HepG2 (cell line): ENCODE data around the gene VARS2. TPM values are rescaled to one million over a fixed set of nuclear protein-coding genes. Genes with fewer than 3 reads are reported as not detected.

ENCODE experiments used
- ATAC-seq: fragments of 200-7000 bp; cut with Tn5 transposase; 3 replicates; pipeline ENCODE4 v1.9.1; 2020; ENCODE audit warnings: mild to moderate bottlenecking, moderate library complexity
- BruUV-seq: library from RNA; stranded (reverse); fragments of 400-500 nt; replicated peaks from 2 replicates; lab custom pipeline; 2021; lab: Mats Ljungman, UMichigan
- CTCF ChIA-PET: fragments of 300-600 bp; formaldehyde crosslinking; extraction: SDS; loops from one replicate; lab custom pipeline; 2021; ENCODE audit warnings: low total read pairs, inconsistent platforms, low intra/inter-chr PET ratio; lab: Yijun Ruan, JAX
- POLR2A ChIA-PET: fragments of 350-600 bp; sonication (Branson Sonifier 250); formaldehyde crosslinking; loops from one replicate; lab custom pipeline; 2020; ENCODE audit warnings: antibody characterized with exemption, inconsistent platforms; lab: Yijun Ruan, JAX
- DNase-seq: peaks from one replicate; pipeline ENCODE4 v3.0.0-alpha.2; 2015; ENCODE audit warnings: low spot score
- FAIRE-seq: peaks from 3 replicates; lab custom pipeline; 2011; peaks lifted over from hg19 to GRCh38; lab: Jason Lieb, UNC
- H2AFZ ChIP-seq: one replicate; pipeline ENCODE4 v1.6.1; 2011; ENCODE audit warnings: low read length, inconsistent platforms
- H3K27ac ChIP-seq: fragments of 300-600 bp; 3 replicates; pipeline ENCODE4 v1.8.0; 2011; ENCODE audit warnings: mixed run types, mild to moderate bottlenecking, mixed read lengths, low read length, inconsistent platforms; ENCODE audit not compliant: insufficient read depth; ENCODE audit errors: extremely low read length
- H3K27me3 ChIP-seq, 2 experiments: fragments of 200-600 bp in 1 of 2; 2 replicates in 1 of 2; 3 replicates in 1 of 2; pipeline versions ENCODE4 v1.6.0 to v1.8.0; 2011; ENCODE audit warnings: low read length in 2 of 2, mild to moderate bottlenecking in 2 of 2, moderate library complexity in 2 of 2, inconsistent platforms in 1 of 2; ENCODE audit not compliant: insufficient read depth in 2 of 2, control insufficient read depth in 1 of 2
- H3K36me3 ChIP-seq, 2 experiments: fragments of 200-600 bp in 1 of 2; replicated peaks in 1 of 2; 2 replicates in 1 of 2; 3 replicates in 1 of 2; pipeline versions ENCODE4 v1.5.1 to v1.8.0; 2011; ENCODE audit warnings: low read length in 2 of 2, inconsistent platforms in 1 of 2; ENCODE audit not compliant: insufficient read depth in 2 of 2, control insufficient read depth in 1 of 2
- H3K4me1 ChIP-seq: 2 replicates; pipeline ENCODE4 v1.5.1; 2012; ENCODE audit warnings: low read length, inconsistent platforms; ENCODE audit not compliant: insufficient read depth
- H3K4me2 ChIP-seq: 2 replicates; pipeline ENCODE4 v1.6.0; 2011; ENCODE audit warnings: low read depth, low read length, inconsistent platforms
- H3K4me3 ChIP-seq, 3 experiments: fragments of 200-600 bp in 1 of 3; sonication (generic), shearing (Covaris generic) in 1 of 3; replicated peaks in 1 of 3; 2 replicates each; pipeline ENCODE4 v1.5.1; 2011 to 2016; ENCODE audit warnings: low read length in 3 of 3, inconsistent platforms in 2 of 3, low read depth in 2 of 3, mild to moderate bottlenecking in 2 of 3, control low read depth in 1 of 3, mixed read lengths in 1 of 3; ENCODE audit not compliant: insufficient read depth in 1 of 3
- H3K79me2 ChIP-seq: one replicate; pipeline ENCODE4 v1.6.1; 2011; ENCODE audit warnings: low read length, inconsistent platforms; ENCODE audit not compliant: insufficient read depth
- H3K9ac ChIP-seq: 2 replicates; pipeline ENCODE4 v1.6.0; 2011; ENCODE audit warnings: mild to moderate bottlenecking, low read depth, low read length, inconsistent platforms; ENCODE audit not compliant: insufficient read depth
- H3K9me3 ChIP-seq: 2 replicates; pipeline ENCODE4 v1.5.1; 2012; ENCODE audit warnings: mild to moderate bottlenecking, low read length
- H4K20me1 ChIP-seq: 2 replicates; pipeline ENCODE4 v1.6.0; 2011; ENCODE audit warnings: inconsistent platforms, mild to moderate bottlenecking, low read length, moderate library complexity; ENCODE audit not compliant: insufficient read depth
- ELF3 ChIP-seq: IDR thresholded peaks from 2 replicates; pipeline ENCODE4 v1.6.1; 2016; ENCODE audit warnings: missing genetic modification reagents, missing compliant biosample characterization
- HMG20A ChIP-seq: IDR thresholded peaks from 2 replicates; pipeline ENCODE4 v1.6.1; 2016; ENCODE audit warnings: borderline replicate concordance
- MED13 ChIP-seq: sonication (generic); formaldehyde crosslinking; IDR thresholded peaks from 2 replicates; pipeline ENCODE4 v1.5.0; 2020; ENCODE audit warnings: missing genetic modification reagents
- MED8 ChIP-seq: sonication (generic); formaldehyde crosslinking; IDR thresholded peaks from 2 replicates; pipeline ENCODE4 v1.8.1; 2023; ENCODE audit warnings: mild to moderate bottlenecking, missing genetic modification reagents; ENCODE audit not compliant: insufficient replicate concordance
- TRIM24 ChIP-seq: sonication (generic); formaldehyde crosslinking; IDR thresholded peaks from 2 replicates; pipeline ENCODE4 v1.8.0; 2022; ENCODE audit warnings: mild to moderate bottlenecking, missing genetic modification reagents
- ZBED4 ChIP-seq: sonication (generic); formaldehyde crosslinking; IDR thresholded peaks from 2 replicates; pipeline ENCODE4 v1.4.0; 2020; ENCODE audit warnings: missing genetic modification reagents, borderline replicate concordance
- ZC3H13 ChIP-seq: sonication (generic); formaldehyde crosslinking; IDR thresholded peaks from 2 replicates; pipeline ENCODE4 v1.8.1; 2023; ENCODE audit warnings: mild to moderate bottlenecking, missing genetic modification reagents, moderate library complexity
- ZGPAT ChIP-seq: IDR thresholded peaks from 2 replicates; pipeline ENCODE4 v1.6.1; 2016; ENCODE audit warnings: mild to moderate bottlenecking
- ZNF263 ChIP-seq: sonication (generic); formaldehyde crosslinking; IDR thresholded peaks from 2 replicates; pipeline ENCODE4 v1.4.0; 2020; ENCODE audit warnings: missing genetic modification reagents
- ZNF562 ChIP-seq: sonication (generic); formaldehyde crosslinking; IDR thresholded peaks from 2 replicates; pipeline ENCODE4 v1.8.0; 2022; ENCODE audit warnings: missing genetic modification reagents, borderline replicate concordance
- ZNF597 ChIP-seq: sonication (generic); formaldehyde crosslinking; IDR thresholded peaks from 2 replicates; pipeline ENCODE4 v1.5.0; 2020; ENCODE audit warnings: missing genetic modification reagents
- ZNF619 ChIP-seq: sonication (generic); formaldehyde crosslinking; IDR thresholded peaks from 2 replicates; pipeline ENCODE4 v1.4.0; 2020; ENCODE audit warnings: mild to moderate bottlenecking, missing genetic modification reagents
- ZSCAN31 ChIP-seq: sonication (generic); formaldehyde crosslinking; IDR thresholded peaks from 2 replicates; pipeline ENCODE4 v1.5.0; 2020; ENCODE audit warnings: low read depth, mild to moderate bottlenecking, missing genetic modification reagents
- WGBS: methylation state at CpG from one replicate; pipeline ENCODE4 v1.1.6; 2017; ENCODE audit warnings: low lambda C conversion rate; 5-methylcytosine and 5-hydroxymethylcytosine counted together
- in situ Hi-C: cut with HindIII; loops from 2 replicates; pipeline ENCODE4 v1.10.0; 2017; ENCODE audit warnings: low pct_unique_long_range_greater_than_20kb; ENCODE audit not compliant: extremely low pct_ligation_motif_present
- intact Hi-C: fragments of 100-400 bp; cut with micrococcal nuclease; formaldehyde crosslinking; loops from one replicate; pipeline ENCODE4 v1.10.0; 2022; ENCODE audit not compliant: unreplicated experiment
- polyA plus RNA-seq, 8 experiments: library from polyadenylated mRNA; depleted of rRNA in 3 of 8; stranded (reverse) in 7 of 8; unstranded in 1 of 8; fragments of >200 nt; fragmentation: Illumina TruSeq in 4 of 8; extraction: Trizol in 4 of 8; gene quantifications; 2 replicates each; pipeline versions ENCODE4 v1.2.1 to v1.2.3, GENCODE V29; 2011 to 2016; ENCODE audit warnings: low read depth in 4 of 8, missing spikeins in 1 of 8, mixed read lengths in 1 of 8; ENCODE audit not compliant: insufficient read depth in 1 of 8
- total RNA-seq, 5 experiments: library from RNA; depleted of rRNA; stranded (reverse); fragments of >200 nt; fragmentation: Illumina TruSeq; extraction: Trizol; gene quantifications; 2 replicates each; pipeline ENCODE4 v1.2.3, GENCODE V29; 2016; ENCODE audit warnings: low read depth in 1 of 5

Gene VARS2
- total and polyA plus RNA-seq, 2 of the 13 experiments (the other 11 are each of a cell fraction or from before 2014, with no cell fraction given): 61.8 to 71.8 TPM

- no peak for TF ChIP-seq ZSCAN31 (CRISPR knock-in tag)
- TF ChIP-seq, all 625 proteins: peak for 2
These were observed 37.9 kb upstream of the VARS2 start (continued) for GRCh38 chr6:30876039-30876730.

- Histone ChIP-seq H3K9ac (peak overlapping the region; percentile 35; the same call in 1 of the 2 replicates), H3K27me3 (peaks cover 6 to 34% of the 10 kb centered on the region in 2 experiments), H3K4me3 (peak overlapping the region; percentile 48 to 69 (median 49)), H3K4me1 (peaks cover 48% of the 10 kb centered on the region), H3K9me3 (peaks cover 4% of the 10 kb centered on the region; the same call in 1 of the 2 replicates), H3K4me2 (peak overlapping the region; percentile 98), H3K27ac (no peak overlapping the region), H3K36me3 (no peaks in the 10 kb centered on the region), H4K20me1 (no peaks in the 10 kb centered on the region), H2AFZ (peak overlapping the region; percentile 48), H3K79me2 (no peaks in the 10 kb centered on the region)
- WGBS: 5% methylated on average over 15 of the region's 15 CpGs
- ChIA-PET CTCF (interaction anchor here (1.2 to 3.9 kb wide), 5 partner anchors 46 to 199 kb away, joined by 3 to 76 read pairs (median 6); no protein-coding TSS in a partner anchor), POLR2A (interaction anchor here (1.2 to 1.3 kb wide), 2 partner anchors 96 to 133 kb away, joined by 3 to 6 read pairs; partner anchors contain the start of gene IER3)
- FAIRE-seq (peak; percentile 92), DNase-seq (peak; percentile 91), ATAC-seq (peak; percentile 84)
- intact Hi-C loops: loop anchor here (1.0 to 5.0 kb wide), 6 partner anchors 31 to 198 kb away; partner anchors contain the start of genes FLOT1, GTF2H4 and TUBB
- no TSS peak for BruUV-seq
- in situ Hi-C loops: loop anchor here (5.0 kb wide), 2 partner anchors 50 to 135 kb away; partner anchors contain the start of genes FLOT1 and IER3
- TF ChIP-seq ELF3: no peak; the same call in 1 of the 2 replicates
- TF ChIP-seq ZNF597 (CRISPR knock-in tag): no peak
- no peak for TF ChIP-seq ZNF619 (CRISPR knock-in tag)
- no peak for TF ChIP-seq MED8 (CRISPR knock-in tag)
- TF ChIP-seq MED13 (CRISPR knock-in tag): no peak
- TF ChIP-seq HMG20A: no peak
- no peak for TF ChIP-seq TRIM24
- peak; percentile 58; the same call in 1 of the 2 replicates for TF ChIP-seq ZGPAT (CRISPR knock-in tag)
- TF ChIP-seq ZNF562 (CRISPR knock-in tag): no peak
- no peak for TF ChIP-seq ZNF263 (CRISPR knock-in tag)
- TF ChIP-seq ZC3H13 (CRISPR knock-in tag): no peak
- TF ChIP-seq ZBED4 (CRISPR knock-in tag): peak; percentile 73
These were observed 36.4 kb upstream of the VARS2 start for GRCh38 chr6:30877419-30878262.
